Liver (tissue), 9 donors: ENCODE data around the gene OCA2. TPM values are rescaled to one million over a fixed set of nuclear protein-coding genes. Genes with fewer than 3 reads are reported as not detected.

ENCODE experiments used
- DNase-seq: peaks from one replicate; pipeline ENCODE4 v3.0.0-alpha.2; 2017; ENCODE audit warnings: low spot score
- H3K27ac ChIP-seq, 2 donors: one replicate each; pipeline ENCODE4 v1.7.0; 2013; ENCODE audit warnings: inconsistent platforms in 2 of 2, low read length in 2 of 2, control low read depth in 1 of 2, low read depth in 1 of 2, mild to moderate bottlenecking in 1 of 2
- H3K27me3 ChIP-seq, 4 donors: one replicate each; pipeline versions ENCODE4 v1.6.1 to v1.7.0; 2013; ENCODE audit warnings: low read length in 3 of 4, inconsistent platforms in 1 of 4, mild to moderate bottlenecking in 1 of 4, moderate library complexity in 1 of 4; ENCODE audit not compliant: control insufficient read depth in 4 of 4, insufficient read depth in 4 of 4
- H3K36me3 ChIP-seq, 4 donors: one replicate each; pipeline versions ENCODE4 v1.6.1 to v1.7.0; 2013; ENCODE audit warnings: low read length in 3 of 4, mild to moderate bottlenecking in 3 of 4, low read depth in 1 of 4, moderate library complexity in 1 of 4; ENCODE audit not compliant: control insufficient read depth in 4 of 4, insufficient read depth in 3 of 4
- H3K4me1 ChIP-seq, 4 donors: one replicate each; pipeline versions ENCODE4 v1.6.1 to v1.7.0; 2013; ENCODE audit warnings: low read length in 3 of 4, mild to moderate bottlenecking in 3 of 4, moderate library complexity in 1 of 4; ENCODE audit not compliant: control insufficient read depth in 4 of 4, insufficient read depth in 4 of 4
- H3K4me3 ChIP-seq, 3 donors: one replicate each; pipeline versions ENCODE4 v1.6.1 to v1.7.0; 2013; ENCODE audit warnings: low read length in 3 of 3, control low read depth in 1 of 3, low read depth in 1 of 3, mild to moderate bottlenecking in 1 of 3
- H3K9ac ChIP-seq, 2 donors: one replicate each; pipeline ENCODE4 v1.7.0; 2013; ENCODE audit warnings: low read length in 2 of 2, mild to moderate bottlenecking in 2 of 2, moderate library complexity in 2 of 2, control low read depth in 1 of 2, low read depth in 1 of 2
- H3K9me3 ChIP-seq, 4 donors: one replicate each; pipeline versions ENCODE4 v1.6.1 to v1.7.0; 2013; ENCODE audit warnings: low read length in 3 of 4; ENCODE audit not compliant: control insufficient read depth in 4 of 4
- EGR1 ChIP-seq, 2 donors: IDR thresholded peaks; 2 replicates each; pipeline ENCODE4 v1.6.1; 2016 to 2018; ENCODE audit warnings: antibody characterized with exemption in 2 of 2, low read depth in 2 of 2
- FOXA1 ChIP-seq: IDR thresholded peaks from 2 replicates; pipeline ENCODE4 v1.6.1; 2016; ENCODE audit warnings: antibody characterized with exemption
- FOXA2 ChIP-seq: IDR thresholded peaks from 2 replicates; pipeline ENCODE4 v1.6.1; 2016; ENCODE audit warnings: antibody characterized with exemption
- GABPA ChIP-seq, 2 donors: IDR thresholded peaks in 1 of 2; conservative IDR thresholded peaks in 1 of 2; 2 replicates each; pipeline ENCODE4 v1.6.1; 2016; ENCODE audit warnings: antibody characterized with exemption in 2 of 2, mild to moderate bottlenecking in 1 of 2, moderate library complexity in 1 of 2
- HNF4G ChIP-seq: IDR thresholded peaks from 2 replicates; pipeline ENCODE4 v1.6.1; 2016; ENCODE audit warnings: antibody characterized with exemption
- JUND ChIP-seq, 2 donors: IDR thresholded peaks; 2 replicates each; pipeline ENCODE4 v1.6.1; 2016; ENCODE audit warnings: antibody characterized with exemption in 2 of 2
- RXRA ChIP-seq, 2 donors: IDR thresholded peaks; 2 replicates each; pipeline ENCODE4 v1.6.1; 2017 to 2018; ENCODE audit warnings: antibody characterized with exemption in 2 of 2, mild to moderate bottlenecking in 1 of 2
- SP1 ChIP-seq: IDR thresholded peaks from 2 replicates; pipeline ENCODE4 v1.6.1; 2018; ENCODE audit warnings: antibody characterized with exemption, mild to moderate bottlenecking
- TAF1 ChIP-seq: conservative IDR thresholded peaks from 2 replicates; pipeline ENCODE4 v1.6.1; 2016; ENCODE audit warnings: antibody characterized with exemption, mild to moderate bottlenecking
- YY1 ChIP-seq: IDR thresholded peaks from 2 replicates; pipeline ENCODE4 v1.6.1; 2016; ENCODE audit warnings: antibody characterized with exemption, mild to moderate bottlenecking
- WGBS: extraction: QIAGEN DNeasy Blood & Tissue Kit; methylation state at CpG from one replicate; pipeline ENCODE4 v1.1.7; 2013; 5-methylcytosine and 5-hydroxymethylcytosine counted together
- polyA plus RNA-seq, 2 donors: library from polyadenylated mRNA; stranded (reverse) in 1 of 2; unstranded in 1 of 2; fragments of 200-250 nt in 1 of 2; fragments of >200 nt in 1 of 2; fragmentation: Nextera tagmentation in 1 of 2; extraction: Ambion mirVana in 1 of 2; gene quantifications; one replicate each; pipeline versions ENCODE4 v1.2.1 to v1.2.3, GENCODE V29; 2013 to 2015
- total RNA-seq, 2 donors: library from RNA; depleted of rRNA; stranded (reverse); fragments of >200 nt; gene quantifications; one replicate each; pipeline ENCODE4 v1.2.3, GENCODE V29; 2014
- TF ChIP-seq, protein P1 (sequence below): IDR thresholded peaks from 2 replicates; pipeline ENCODE4 v1.6.1; 2016; ENCODE audit warnings: antibody characterized with exemption
- TF ChIP-seq, protein P2 (sequence below): IDR thresholded peaks from 2 replicates; pipeline ENCODE4 v1.6.1; 2016; ENCODE audit warnings: antibody characterized with exemption
- TF ChIP-seq, protein P3 (sequence below): fragments of 150-350 bp; IDR thresholded peaks from 2 replicates; pipeline ENCODE4 v1.5.1; 2017; ENCODE audit warnings: improper control_type of control experiment, low read depth, low read length; ENCODE audit not compliant: missing input control
- TF ChIP-seq, protein P4 (sequence below): IDR thresholded peaks from 2 replicates; pipeline ENCODE4 v1.6.1; 2016; ENCODE audit warnings: antibody characterized with exemption, mild to moderate bottlenecking
- donor health status: healthy.
- donor health status: healthy.
- donor health status: healthy.
- donor health status: healthy.
- donor health status: healthy.

OCA2 gene
- total and polyA plus RNA-seq, 4 donors, result 0.02 to 0.56 (median 0.15) TPM

DNA sequence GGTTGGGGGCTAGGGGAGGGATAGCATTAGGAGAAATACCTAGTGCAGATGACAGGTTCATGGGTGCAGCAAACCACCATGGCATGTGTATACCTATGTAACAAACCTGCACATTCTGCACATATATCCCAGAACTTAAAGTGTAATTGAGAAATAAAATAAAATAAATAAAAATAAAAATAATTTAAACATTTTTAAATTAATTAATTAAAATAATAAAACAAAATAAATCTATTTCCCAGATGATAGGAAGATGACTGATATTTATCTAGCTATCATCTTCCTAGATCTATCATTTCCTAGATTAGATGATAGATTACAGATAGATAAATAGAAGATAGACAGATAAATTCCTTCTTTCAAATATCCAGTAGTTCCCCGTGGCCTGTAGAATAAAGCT, 137.3 kb downstream of the OCA2 start (continued):
- TF ChIP-seq EGR1 (IDR thresholded peaks at IDR 0.05; ENCODE audit: low read depth in 2 of 2), result no peak
- TF ChIP-seq JUND (IDR thresholded peaks at IDR 0.05), result no peak

DNA sequence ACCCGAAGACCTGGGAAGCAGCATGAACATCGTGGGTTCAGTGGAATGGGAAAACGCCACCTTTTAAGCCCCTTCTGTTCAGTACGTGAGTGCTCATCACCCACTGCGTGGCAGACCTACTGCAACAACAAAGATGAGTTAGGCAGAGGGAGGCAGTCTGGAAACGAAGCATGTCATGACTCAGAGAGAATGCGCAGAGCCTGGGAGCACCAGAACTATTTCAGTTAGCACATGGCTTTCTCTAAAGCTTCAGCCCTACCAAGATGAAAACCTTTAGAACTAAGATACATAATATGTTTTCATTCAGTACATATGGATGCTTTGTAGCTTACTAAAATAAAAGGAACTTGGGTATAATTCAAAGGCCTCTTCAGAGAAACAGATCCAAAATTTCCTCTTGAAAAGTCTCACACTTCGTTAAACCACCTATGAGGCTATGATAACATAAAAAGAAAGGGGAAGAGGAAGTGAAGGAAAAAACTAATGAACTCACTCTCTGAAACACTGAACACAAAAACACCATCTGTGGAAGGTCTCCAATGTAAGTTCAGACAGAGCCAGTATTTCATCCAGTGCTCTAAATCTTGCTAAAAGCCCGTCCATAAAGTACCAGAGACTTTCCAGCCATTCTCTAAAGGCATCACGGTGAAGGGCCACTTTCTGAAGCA, 140.1 kb downstream of the OCA2 start:
- H3K36me3 ChIP-seq, result peaks cover 0 to 2% (median 0%) of the 10 kb centered on the region in 4 donors
- H3K27me3 ChIP-seq, result peaks cover 0 to 4% (median 0%) of the 10 kb centered on the region in 4 donors
- WGBS, result 76% methylated on average over 10 of the region's 10 CpGs
- no peaks in the 10 kb centered on the region for H3K4me1 ChIP-seq
- no peak overlapping the region for H3K27ac ChIP-seq
- no peak for DNase-seq
- TF ChIP-seq YY1 (no peak), EGR1 (IDR thresholded peaks at IDR 0.05; ENCODE audit: low read depth in 2 of 2) (no peak), JUND (IDR thresholded peaks at IDR 0.05) (no peak), FOXA1 (no peak), TAF1 (no peak), SP1 (no peak), RXRA (IDR thresholded peaks at IDR 0.05) (no peak)
- TF ChIP-seq, protein P1, sequence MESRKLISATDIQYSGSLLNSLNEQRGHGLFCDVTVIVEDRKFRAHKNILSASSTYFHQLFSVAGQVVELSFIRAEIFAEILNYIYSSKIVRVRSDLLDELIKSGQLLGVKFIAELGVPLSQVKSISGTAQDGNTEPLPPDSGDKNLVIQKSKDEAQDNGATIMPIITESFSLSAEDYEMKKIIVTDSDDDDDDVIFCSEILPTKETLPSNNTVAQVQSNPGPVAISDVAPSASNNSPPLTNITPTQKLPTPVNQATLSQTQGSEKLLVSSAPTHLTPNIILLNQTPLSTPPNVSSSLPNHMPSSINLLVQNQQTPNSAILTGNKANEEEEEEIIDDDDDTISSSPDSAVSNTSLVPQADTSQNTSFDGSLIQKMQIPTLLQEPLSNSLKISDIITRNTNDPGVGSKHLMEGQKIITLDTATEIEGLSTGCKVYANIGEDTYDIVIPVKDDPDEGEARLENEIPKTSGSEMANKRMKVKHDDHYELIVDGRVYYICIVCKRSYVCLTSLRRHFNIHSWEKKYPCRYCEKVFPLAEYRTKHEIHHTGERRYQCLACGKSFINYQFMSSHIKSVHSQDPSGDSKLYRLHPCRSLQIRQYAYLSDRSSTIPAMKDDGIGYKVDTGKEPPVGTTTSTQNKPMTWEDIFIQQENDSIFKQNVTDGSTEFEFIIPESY, result no peak
- no peak overlapping the region for H3K9ac ChIP-seq
- no peaks in the 10 kb centered on the region for H3K9me3 ChIP-seq
- no peak overlapping the region for H3K4me3 ChIP-seq

DNA sequence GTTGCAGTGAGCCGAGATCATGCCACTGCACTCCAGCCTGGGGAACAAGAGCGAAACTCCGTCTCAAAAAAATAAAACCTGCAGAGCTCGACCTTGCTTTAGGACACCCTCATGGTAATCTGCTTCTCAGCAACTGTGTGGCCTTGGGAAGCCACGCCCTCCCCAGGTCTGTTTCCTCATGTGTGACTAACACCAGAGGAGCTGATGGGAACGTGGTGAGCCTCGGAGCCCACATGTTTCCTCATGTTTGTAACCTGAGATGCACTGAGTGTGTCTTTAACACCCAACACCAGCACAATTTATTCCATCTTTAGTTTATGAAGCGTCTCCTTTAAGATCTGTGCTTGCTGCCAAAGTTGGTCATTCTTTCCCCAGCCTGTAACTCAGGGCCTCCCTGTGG, 142.8 kb downstream of the OCA2 start:
- no peak overlapping the region for H3K4me3 ChIP-seq
- H3K27me3 ChIP-seq, result peaks cover 0 to 4% (median 0%) of the 10 kb centered on the region in 4 donors
- H3K4me1 ChIP-seq, result no peaks in the 10 kb centered on the region
- WGBS, result 73% methylated on average over 8 of the region's 8 CpGs
- TF ChIP-seq SP1, result no peak
- TF ChIP-seq GABPA (IDR thresholded peaks at IDR 0.05 in 1 of 2, conservative IDR thresholded peaks at IDR 0.05 in 1 of 2), result no peak
- no peak for TF ChIP-seq JUND (IDR thresholded peaks at IDR 0.05)
- TF ChIP-seq, protein P2, sequence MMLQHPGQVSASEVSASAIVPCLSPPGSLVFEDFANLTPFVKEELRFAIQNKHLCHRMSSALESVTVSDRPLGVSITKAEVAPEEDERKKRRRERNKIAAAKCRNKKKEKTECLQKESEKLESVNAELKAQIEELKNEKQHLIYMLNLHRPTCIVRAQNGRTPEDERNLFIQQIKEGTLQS, result no peak
- no peak for TF ChIP-seq EGR1 (IDR thresholded peaks at IDR 0.05; ENCODE audit: low read depth in 2 of 2)
- TF ChIP-seq, protein P3, sequence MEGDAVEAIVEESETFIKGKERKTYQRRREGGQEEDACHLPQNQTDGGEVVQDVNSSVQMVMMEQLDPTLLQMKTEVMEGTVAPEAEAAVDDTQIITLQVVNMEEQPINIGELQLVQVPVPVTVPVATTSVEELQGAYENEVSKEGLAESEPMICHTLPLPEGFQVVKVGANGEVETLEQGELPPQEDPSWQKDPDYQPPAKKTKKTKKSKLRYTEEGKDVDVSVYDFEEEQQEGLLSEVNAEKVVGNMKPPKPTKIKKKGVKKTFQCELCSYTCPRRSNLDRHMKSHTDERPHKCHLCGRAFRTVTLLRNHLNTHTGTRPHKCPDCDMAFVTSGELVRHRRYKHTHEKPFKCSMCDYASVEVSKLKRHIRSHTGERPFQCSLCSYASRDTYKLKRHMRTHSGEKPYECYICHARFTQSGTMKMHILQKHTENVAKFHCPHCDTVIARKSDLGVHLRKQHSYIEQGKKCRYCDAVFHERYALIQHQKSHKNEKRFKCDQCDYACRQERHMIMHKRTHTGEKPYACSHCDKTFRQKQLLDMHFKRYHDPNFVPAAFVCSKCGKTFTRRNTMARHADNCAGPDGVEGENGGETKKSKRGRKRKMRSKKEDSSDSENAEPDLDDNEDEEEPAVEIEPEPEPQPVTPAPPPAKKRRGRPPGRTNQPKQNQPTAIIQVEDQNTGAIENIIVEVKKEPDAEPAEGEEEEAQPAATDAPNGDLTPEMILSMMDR, result no peak
- no peak for TF ChIP-seq FOXA2
- no peak for TF ChIP-seq HNF4G
- TF ChIP-seq, protein P4, sequence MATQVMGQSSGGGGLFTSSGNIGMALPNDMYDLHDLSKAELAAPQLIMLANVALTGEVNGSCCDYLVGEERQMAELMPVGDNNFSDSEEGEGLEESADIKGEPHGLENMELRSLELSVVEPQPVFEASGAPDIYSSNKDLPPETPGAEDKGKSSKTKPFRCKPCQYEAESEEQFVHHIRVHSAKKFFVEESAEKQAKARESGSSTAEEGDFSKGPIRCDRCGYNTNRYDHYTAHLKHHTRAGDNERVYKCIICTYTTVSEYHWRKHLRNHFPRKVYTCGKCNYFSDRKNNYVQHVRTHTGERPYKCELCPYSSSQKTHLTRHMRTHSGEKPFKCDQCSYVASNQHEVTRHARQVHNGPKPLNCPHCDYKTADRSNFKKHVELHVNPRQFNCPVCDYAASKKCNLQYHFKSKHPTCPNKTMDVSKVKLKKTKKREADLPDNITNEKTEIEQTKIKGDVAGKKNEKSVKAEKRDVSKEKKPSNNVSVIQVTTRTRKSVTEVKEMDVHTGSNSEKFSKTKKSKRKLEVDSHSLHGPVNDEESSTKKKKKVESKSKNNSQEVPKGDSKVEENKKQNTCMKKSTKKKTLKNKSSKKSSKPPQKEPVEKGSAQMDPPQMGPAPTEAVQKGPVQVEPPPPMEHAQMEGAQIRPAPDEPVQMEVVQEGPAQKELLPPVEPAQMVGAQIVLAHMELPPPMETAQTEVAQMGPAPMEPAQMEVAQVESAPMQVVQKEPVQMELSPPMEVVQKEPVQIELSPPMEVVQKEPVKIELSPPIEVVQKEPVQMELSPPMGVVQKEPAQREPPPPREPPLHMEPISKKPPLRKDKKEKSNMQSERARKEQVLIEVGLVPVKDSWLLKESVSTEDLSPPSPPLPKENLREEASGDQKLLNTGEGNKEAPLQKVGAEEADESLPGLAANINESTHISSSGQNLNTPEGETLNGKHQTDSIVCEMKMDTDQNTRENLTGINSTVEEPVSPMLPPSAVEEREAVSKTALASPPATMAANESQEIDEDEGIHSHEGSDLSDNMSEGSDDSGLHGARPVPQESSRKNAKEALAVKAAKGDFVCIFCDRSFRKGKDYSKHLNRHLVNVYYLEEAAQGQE, result no peak
- TF ChIP-seq TAF1, result no peak
- TF ChIP-seq RXRA (IDR thresholded peaks at IDR 0.05), result no peak
- H3K36me3 ChIP-seq, result no peaks in the 10 kb centered on the region
- H3K9ac ChIP-seq, result no peak overlapping the region
- no peak overlapping the region for H3K27ac ChIP-seq
- H3K9me3 ChIP-seq, result no peaks in the 10 kb centered on the region
- no peak for DNase-seq
